MCF 10A (cell line): ENCODE measurements around the gene SPOCD1. TPM values are rescaled to one million over a fixed set of nuclear protein-coding genes. Genes with fewer than 3 reads are reported as not detected.
"Not testable (repeated sequence)": the region's sequence is repeated elsewhere in the genome, so short reads cannot be mapped to it uniquely, and the experiment has no call there.

Experiments used
- BruUV-seq: library from RNA; stranded (reverse); fragments of 400-500 nt; replicated peaks from 2 replicates; lab custom pipeline; 2021; lab: Mats Ljungman, UMichigan
- CTCF ChIA-PET: fragments of 300-600 bp; sonication (Branson Sonifier 250); formaldehyde crosslinking; extraction: SDS; loops from one replicate; lab custom pipeline; 2021; ENCODE audit warnings: antibody characterized with exemption, inconsistent platforms; lab: Yijun Ruan, JAX
- POLR2A ChIA-PET: fragments of 300-600, 350-650 bp; sonication (Branson Sonifier 250); formaldehyde crosslinking; extraction: SDS; loops from one replicate; lab custom pipeline; 2020; ENCODE audit warnings: antibody characterized with exemption, inconsistent platforms; lab: Yijun Ruan, JAX
- DNase-seq: peaks from one replicate; pipeline ENCODE4 v3.0.0-alpha.2; 2018; ENCODE audit not compliant: unreplicated experiment
- H3K27ac Mint-ChIP-seq: one replicate; pipeline ENCODE4 v1.8.0; 2022; ENCODE audit warnings: mild to moderate bottlenecking, low read depth, mixed read lengths; ENCODE audit not compliant: unreplicated experiment
- H3K27me3 Mint-ChIP-seq: one replicate; pipeline ENCODE4 v1.8.0; 2022; ENCODE audit warnings: mixed read lengths; ENCODE audit not compliant: insufficient read depth, unreplicated experiment
- H3K36me3 Mint-ChIP-seq: one replicate; pipeline ENCODE4 v1.8.0; 2022; ENCODE audit warnings: mild to moderate bottlenecking, moderate library complexity, mixed read lengths; ENCODE audit not compliant: insufficient read depth, unreplicated experiment
- H3K4me1 Mint-ChIP-seq: one replicate; pipeline ENCODE4 v1.8.0; 2022; ENCODE audit warnings: mixed read lengths; ENCODE audit not compliant: insufficient read depth, unreplicated experiment
- H3K4me3 Mint-ChIP-seq: one replicate; pipeline ENCODE4 v1.8.0; 2022; ENCODE audit warnings: mild to moderate bottlenecking, moderate library complexity, mixed read lengths; ENCODE audit not compliant: unreplicated experiment
- H3K9me3 Mint-ChIP-seq: one replicate; pipeline ENCODE4 v1.8.0; 2022; ENCODE audit warnings: mixed read lengths; ENCODE audit not compliant: unreplicated experiment
- CTCF ChIP-seq: fragments of 200-600 bp; IDR thresholded peaks from one replicate; pipeline ENCODE4 v1.8.0; 2022; ENCODE audit warnings: antibody characterized with exemption, mild to moderate bottlenecking; ENCODE audit not compliant: unreplicated experiment
- intact Hi-C: fragments of 100-400 bp; cut with micrococcal nuclease; formaldehyde crosslinking; loops from 2 replicates; pipeline ENCODE4 v1.14.1; 2022
- total RNA-seq: library from RNA; stranded (reverse); gene quantifications from 2 replicates; pipeline ENCODE4 v1.2.3, GENCODE V29; 2022

SPOCD1 gene
- total RNA-seq, 1 experiment from 2014 or later: 0.47 TPM

- peaks cover 6% of the 10 kb centered on the region for H3K36me3 Mint-ChIP-seq
- ChIA-PET CTCF (no interaction called here), POLR2A (interaction anchor here (0.6 kb wide), 1 partner anchor 38 kb away, joined by 3 read pairs; no protein-coding TSS in a partner anchor)
- no peak for TF ChIP-seq CTCF
- H3K27ac Mint-ChIP-seq: no peak overlapping the region
- no peaks in the 10 kb centered on the region for H3K27me3 Mint-ChIP-seq
- H3K9me3 Mint-ChIP-seq: no peaks in the 10 kb centered on the region
- no peaks in the 10 kb centered on the region for H3K4me1 Mint-ChIP-seq
- no TSS peak for BruUV-seq
- intact Hi-C loops: no loop called here
- no peak for DNase-seq
- H3K4me3 Mint-ChIP-seq: no peak overlapping the region
Measured at GRCh38 chr1:31822766-31823165, 6.9 kb upstream of the SPOCD1 start.

GRCh38 chr1:31820196-31820595, 4.4 kb upstream of the SPOCD1 start:
- intact Hi-C loops, DNase-seq, POLR2A ChIA-PET, H3K36me3 Mint-ChIP-seq, BruUV-seq, H3K4me3 Mint-ChIP-seq, H3K27me3 Mint-ChIP-seq, H3K27ac Mint-ChIP-seq, H3K9me3 Mint-ChIP-seq, H3K4me1 Mint-ChIP-seq: not testable (repeated sequence)
- CTCF ChIA-PET: interaction anchor here (0.6 kb wide), 1 partner anchor 45 kb away, joined by 5 read pairs; no protein-coding TSS in a partner anchor

GRCh38 chr1:31818206-31818605, 2.4 kb upstream of the SPOCD1 start:
- no peak overlapping the region for H3K27ac Mint-ChIP-seq
- no peak overlapping the region for H3K4me3 Mint-ChIP-seq
- no peak for DNase-seq
- intact Hi-C loops: no loop called here
- ChIA-PET POLR2A (no interaction called here), CTCF (no interaction called here)
- no peaks in the 10 kb centered on the region for H3K9me3 Mint-ChIP-seq
- H3K27me3 Mint-ChIP-seq: no peaks in the 10 kb centered on the region
- no peaks in the 10 kb centered on the region for H3K36me3 Mint-ChIP-seq
- BruUV-seq: no TSS peak
- no peaks in the 10 kb centered on the region for H3K4me1 Mint-ChIP-seq
- TF ChIP-seq CTCF: no peak

- ChIA-PET POLR2A (interaction anchor here (0.7 to 1.5 kb wide), 2 partner anchors 80 to 129 kb away, joined by 4 to 5 read pairs; no protein-coding TSS in a partner anchor), CTCF (interaction anchor here (0.6 to 1.2 kb wide), 3 partner anchors 9 to 137 kb away, joined by 3 to 4 read pairs (median 4); no protein-coding TSS in a partner anchor)
- not testable (repeated sequence) for DNase-seq, H3K4me3 Mint-ChIP-seq, H3K27me3 Mint-ChIP-seq, H3K4me1 Mint-ChIP-seq, H3K36me3 Mint-ChIP-seq, H3K27ac Mint-ChIP-seq, BruUV-seq, H3K9me3 Mint-ChIP-seq
- intact Hi-C loops: loop anchor here (1.0 kb wide), 1 partner anchor 147 kb away; no protein-coding TSS in a partner anchor
Measured at GRCh38 chr1:31816947-31817346, 1.1 kb upstream of the SPOCD1 start.

DNA sequence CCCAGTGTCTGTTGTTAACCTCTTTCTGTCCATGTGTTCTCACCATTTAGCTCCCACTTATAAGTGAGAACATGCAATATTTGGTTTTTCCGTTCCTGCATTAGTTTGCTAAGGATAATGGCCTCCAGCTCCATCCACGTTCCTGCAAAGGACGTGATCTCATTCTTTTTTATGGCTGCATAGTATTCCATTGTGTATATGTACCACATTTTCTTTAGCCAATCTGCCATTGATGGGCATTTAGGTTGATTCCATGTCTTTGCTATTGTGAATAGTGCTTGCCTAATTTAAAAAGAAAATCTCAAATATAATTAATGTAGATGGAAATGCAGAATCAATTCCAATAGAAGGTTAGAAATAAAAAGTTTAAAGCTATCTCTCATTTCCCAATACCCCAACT, 679 bp upstream of the SPOCD1 start:
- not testable (repeated sequence) for H3K4me3 Mint-ChIP-seq

More for the DNA sequence above, 679 bp upstream of the SPOCD1 start:
- H3K36me3 Mint-ChIP-seq, H3K27ac Mint-ChIP-seq, DNase-seq, H3K27me3 Mint-ChIP-seq, H3K4me1 Mint-ChIP-seq, BruUV-seq, H3K9me3 Mint-ChIP-seq: not testable (repeated sequence)
- intact Hi-C loops: loop anchor here (1.0 kb wide), 1 partner anchor 148 kb away; no protein-coding TSS in a partner anchor
- ChIA-PET POLR2A (interaction anchor here (0.7 to 1.6 kb wide), 3 partner anchors 81 to 161 kb away, joined by 3 to 5 read pairs (median 4); no protein-coding TSS in a partner anchor), CTCF (interaction anchor here (0.8 to 1.2 kb wide), 2 partner anchors 111 to 137 kb away, joined by 4 read pairs; no protein-coding TSS in a partner anchor)
